ENCODE measurements around the gene SMC4.

DNA sequence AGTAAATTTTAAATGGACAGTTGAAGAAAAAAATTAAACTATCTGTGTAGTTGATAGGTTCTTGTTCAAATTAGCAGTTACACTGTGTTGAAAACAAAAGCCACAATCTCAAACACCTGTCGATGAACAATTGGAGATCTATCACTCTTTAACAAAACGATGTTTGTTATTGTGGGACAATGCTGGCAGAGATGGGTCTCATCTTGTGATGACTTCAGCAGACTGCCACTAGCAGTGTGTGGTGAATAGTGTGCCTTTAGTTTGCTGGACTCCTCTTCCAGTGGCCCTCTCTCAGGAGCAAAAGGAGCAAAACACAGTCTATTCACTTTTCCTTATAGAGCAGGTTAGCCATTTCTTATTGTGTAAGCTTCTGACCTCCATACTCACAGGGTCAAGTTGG lies 64.9 kb downstream of the SMC4 start:
- TF ChIP-seq EZH2 (IDR thresholded peaks at IDR 0.05; ENCODE audit: borderline replicate concordance) = no peak
- TF ChIP-seq, protein P1, sequence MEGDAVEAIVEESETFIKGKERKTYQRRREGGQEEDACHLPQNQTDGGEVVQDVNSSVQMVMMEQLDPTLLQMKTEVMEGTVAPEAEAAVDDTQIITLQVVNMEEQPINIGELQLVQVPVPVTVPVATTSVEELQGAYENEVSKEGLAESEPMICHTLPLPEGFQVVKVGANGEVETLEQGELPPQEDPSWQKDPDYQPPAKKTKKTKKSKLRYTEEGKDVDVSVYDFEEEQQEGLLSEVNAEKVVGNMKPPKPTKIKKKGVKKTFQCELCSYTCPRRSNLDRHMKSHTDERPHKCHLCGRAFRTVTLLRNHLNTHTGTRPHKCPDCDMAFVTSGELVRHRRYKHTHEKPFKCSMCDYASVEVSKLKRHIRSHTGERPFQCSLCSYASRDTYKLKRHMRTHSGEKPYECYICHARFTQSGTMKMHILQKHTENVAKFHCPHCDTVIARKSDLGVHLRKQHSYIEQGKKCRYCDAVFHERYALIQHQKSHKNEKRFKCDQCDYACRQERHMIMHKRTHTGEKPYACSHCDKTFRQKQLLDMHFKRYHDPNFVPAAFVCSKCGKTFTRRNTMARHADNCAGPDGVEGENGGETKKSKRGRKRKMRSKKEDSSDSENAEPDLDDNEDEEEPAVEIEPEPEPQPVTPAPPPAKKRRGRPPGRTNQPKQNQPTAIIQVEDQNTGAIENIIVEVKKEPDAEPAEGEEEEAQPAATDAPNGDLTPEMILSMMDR (IDR thresholded peaks at IDR 0.05; ENCODE audit: poor library complexity) = no peak
- TF ChIP-seq EZH2phosphoT487 (IDR thresholded peaks at IDR 0.05; ENCODE audit: low read depth, severe bottlenecking, unreplicated experiment) = no peak

Data from hepatocyte (in vitro differentiated cells).